NB4 (cell line): ENCODE measurements around the gene OPRL1.

Source experiments
- DNase-seq: peaks from one replicate; pipeline ENCODE4 v3.0.0; 2010; ENCODE audit warnings: low read depth
- H3K4me3 ChIP-seq: one replicate; pipeline ENCODE4 v1.5.1; 2011; ENCODE audit warnings: mild to moderate bottlenecking, low read depth, low read length, moderate library complexity
- MYC ChIP-seq: IDR thresholded peaks from 2 replicates; pipeline ENCODE4 v1.6.1; 2011; ENCODE audit warnings: low read depth, low read length
- POLR2A ChIP-seq: IDR thresholded peaks from 2 replicates; pipeline ENCODE4 v1.6.1; 2011; ENCODE audit warnings: mild to moderate bottlenecking; ENCODE audit not compliant: insufficient read length; ENCODE audit errors: extremely low read depth
- TF ChIP-seq, protein P1 (sequence below): IDR thresholded peaks from one replicate; pipeline ENCODE4 v1.5.1; 2012; ENCODE audit warnings: low read depth, low read length
- TF ChIP-seq, protein P2 (sequence below): IDR thresholded peaks from 2 replicates; pipeline ENCODE4 v1.6.1; 2011; ENCODE audit warnings: low read depth, low read length

OPRL1 gene

DNA sequence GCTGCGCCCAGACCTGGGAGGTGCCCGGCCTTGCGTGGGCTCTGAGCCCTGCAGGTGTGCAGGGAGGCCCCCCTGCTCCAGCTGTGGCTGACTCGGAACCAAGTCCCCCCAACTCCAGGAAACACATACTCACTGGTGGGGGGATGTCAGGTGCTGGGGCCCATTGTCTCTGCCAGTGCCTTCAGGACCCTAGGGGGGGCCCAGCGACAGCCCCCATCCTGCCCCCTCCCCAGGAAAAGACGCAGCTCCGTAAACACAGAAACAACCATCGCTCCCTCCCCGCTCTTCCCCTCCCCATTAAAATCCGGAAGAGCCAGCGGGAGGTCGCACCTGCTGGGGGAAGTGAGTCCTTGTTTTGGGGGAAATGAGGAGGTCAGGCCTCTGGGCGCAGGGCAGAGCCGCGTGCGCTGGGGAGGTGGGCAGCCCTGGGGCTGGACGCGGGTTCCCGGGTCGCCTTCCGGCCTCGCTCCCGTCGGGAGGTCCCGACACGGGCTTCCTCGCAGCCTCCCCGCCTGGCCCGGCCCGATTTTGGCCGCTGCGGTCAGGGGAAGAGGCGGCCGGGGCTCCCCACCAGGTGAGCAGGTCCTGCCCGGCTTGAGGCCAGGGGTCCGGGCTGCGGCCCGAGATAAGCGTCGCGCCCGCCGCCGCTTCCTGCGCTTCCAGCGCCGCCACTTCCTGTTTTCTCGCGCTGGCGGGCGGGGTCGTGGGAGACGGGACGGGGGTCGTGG lies 37.7 kb upstream of the OPRL1 start:
- H3K4me3 ChIP-seq, result peak overlapping the region; percentile 25
- TF ChIP-seq, protein P1, sequence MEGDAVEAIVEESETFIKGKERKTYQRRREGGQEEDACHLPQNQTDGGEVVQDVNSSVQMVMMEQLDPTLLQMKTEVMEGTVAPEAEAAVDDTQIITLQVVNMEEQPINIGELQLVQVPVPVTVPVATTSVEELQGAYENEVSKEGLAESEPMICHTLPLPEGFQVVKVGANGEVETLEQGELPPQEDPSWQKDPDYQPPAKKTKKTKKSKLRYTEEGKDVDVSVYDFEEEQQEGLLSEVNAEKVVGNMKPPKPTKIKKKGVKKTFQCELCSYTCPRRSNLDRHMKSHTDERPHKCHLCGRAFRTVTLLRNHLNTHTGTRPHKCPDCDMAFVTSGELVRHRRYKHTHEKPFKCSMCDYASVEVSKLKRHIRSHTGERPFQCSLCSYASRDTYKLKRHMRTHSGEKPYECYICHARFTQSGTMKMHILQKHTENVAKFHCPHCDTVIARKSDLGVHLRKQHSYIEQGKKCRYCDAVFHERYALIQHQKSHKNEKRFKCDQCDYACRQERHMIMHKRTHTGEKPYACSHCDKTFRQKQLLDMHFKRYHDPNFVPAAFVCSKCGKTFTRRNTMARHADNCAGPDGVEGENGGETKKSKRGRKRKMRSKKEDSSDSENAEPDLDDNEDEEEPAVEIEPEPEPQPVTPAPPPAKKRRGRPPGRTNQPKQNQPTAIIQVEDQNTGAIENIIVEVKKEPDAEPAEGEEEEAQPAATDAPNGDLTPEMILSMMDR, result no peak
- TF ChIP-seq, protein P2, sequence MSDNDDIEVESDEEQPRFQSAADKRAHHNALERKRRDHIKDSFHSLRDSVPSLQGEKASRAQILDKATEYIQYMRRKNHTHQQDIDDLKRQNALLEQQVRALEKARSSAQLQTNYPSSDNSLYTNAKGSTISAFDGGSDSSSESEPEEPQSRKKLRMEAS, result peak; percentile 40; the same call in 1 of the 2 replicates
- TF ChIP-seq POLR2A, result no peak
- TF ChIP-seq MYC, result peak; percentile 46; the same call in 1 of the 2 replicates
- peak; percentile 72 for DNase-seq

DNA sequence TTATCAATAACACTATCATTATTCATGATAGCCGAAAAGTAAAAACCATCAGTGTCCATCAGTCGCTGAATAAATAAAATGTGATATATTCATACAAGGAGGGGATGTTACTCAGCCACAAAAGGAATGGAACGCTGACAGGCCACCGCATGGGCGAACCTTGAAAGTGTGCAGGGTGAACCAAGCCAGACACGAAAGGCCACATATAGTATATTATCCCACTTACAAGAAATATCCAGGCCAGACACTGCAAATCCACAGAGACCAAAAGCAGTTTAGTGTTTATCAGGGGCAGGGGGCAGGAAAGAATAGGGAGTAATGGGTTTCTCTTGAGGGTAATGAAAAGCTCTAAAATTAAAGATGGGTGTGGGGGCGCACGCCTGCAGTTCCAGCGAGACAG lies 36.1 kb upstream of the OPRL1 start:
- no peak for DNase-seq
- TF ChIP-seq POLR2A (no peak), MYC (no peak)
- TF ChIP-seq, protein P2, result no peak
- TF ChIP-seq, protein P1, result no peak
- H3K4me3 ChIP-seq, result no peak overlapping the region

DNA sequence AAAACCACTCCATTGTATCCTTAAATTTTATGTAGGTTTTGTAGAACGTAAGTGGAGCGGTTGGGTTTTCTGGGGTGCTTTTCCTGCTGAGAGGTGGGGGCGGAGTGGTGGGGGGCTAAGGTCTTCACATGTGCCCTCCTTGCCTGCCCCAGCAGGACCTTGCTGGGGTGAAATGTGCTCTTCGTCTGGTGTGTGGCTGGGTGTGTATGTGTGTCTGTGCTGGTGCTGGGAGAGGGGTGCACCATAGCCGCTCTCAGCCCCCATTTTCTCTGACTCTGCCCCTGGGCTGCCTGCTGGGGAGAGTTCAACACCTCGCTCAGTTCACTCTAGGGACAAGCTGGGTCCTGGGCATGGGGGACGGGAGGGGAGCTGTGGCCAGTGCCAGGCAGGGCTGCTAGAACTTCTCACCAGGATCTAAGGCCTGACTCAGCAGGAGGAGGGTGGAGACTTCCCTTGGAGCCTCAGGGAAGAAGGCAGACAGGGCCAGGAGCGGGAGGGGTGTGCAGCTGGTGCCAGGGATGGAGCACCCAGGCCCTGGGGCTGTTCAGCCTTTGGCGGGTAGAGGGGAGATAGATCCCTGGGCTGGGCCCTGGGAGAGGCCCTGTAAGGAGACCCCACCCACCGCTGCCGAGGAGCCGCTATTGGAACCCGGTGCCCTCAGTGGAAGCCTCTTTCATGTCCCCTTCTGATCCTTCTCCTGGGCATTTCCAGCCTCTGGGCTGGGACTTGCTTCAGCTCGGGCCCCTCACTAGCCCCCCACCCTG lies 35.2 kb upstream of the OPRL1 start:
- TF ChIP-seq, protein P1, result no peak
- no peak for TF ChIP-seq POLR2A
- TF ChIP-seq MYC, result no peak
- TF ChIP-seq, protein P2, result no peak
- no peak overlapping the region for H3K4me3 ChIP-seq
- no peak for DNase-seq

DNA sequence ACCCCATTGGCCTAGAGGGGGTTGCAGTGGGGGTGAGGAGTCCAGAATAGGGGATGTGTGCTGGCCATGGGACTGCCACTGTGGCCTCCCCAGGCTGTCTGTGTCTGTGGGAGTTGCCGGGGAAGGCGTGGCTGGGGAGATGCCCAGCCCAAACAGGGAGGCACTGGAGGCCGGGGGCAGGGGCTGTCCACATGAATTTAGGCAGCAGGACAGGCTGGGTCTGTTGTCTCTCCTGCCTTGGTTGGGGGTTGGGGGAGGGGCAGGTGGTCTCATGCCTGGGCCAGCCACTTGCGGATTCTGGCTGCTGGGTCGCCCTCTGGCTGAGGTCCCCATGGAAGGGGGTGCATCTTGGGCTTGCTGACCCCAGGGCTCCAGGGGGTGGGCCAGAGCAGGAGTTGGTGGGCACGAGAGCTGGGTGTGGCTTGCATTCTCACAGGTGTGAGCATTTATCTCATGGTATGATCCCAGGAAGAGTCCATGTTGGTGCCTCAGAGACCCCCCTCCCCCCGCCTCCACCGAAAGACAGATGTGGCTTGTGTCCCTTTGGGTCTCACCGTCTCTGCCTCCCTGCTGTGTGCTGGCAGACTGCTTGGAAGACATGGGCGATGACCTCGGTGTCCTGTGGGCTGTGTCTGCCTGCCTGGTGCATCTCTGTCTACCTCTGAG lies 34.4 kb upstream of the OPRL1 start:
- no peak overlapping the region for H3K4me3 ChIP-seq
- no peak for TF ChIP-seq POLR2A
- TF ChIP-seq, protein P1, result no peak
- TF ChIP-seq, protein P2, result no peak
- no peak for TF ChIP-seq MYC
- peak; percentile 58 for DNase-seq

DNA sequence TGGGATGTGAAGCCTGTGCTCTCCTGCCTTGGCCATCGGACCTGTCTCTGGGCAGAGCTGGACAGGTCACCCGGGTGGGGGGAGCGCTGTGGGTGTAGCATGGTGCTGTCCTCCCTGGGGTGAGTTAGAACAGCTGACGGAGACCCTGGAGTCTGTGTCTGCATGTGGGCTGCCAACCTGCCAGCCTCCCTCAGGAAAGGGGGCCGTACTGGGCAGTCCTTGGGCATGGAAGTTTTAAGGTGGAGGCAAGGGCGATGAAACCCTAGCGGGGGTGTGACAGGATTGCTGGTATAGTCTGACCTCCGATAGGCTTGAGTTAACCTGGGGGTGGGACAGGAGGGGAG lies 32.9 kb upstream of the OPRL1 start:
- DNase-seq, result no peak
- H3K4me3 ChIP-seq, result no peak overlapping the region
- no peak for TF ChIP-seq POLR2A
- TF ChIP-seq, protein P2, result no peak
- TF ChIP-seq, protein P1, result no peak
- no peak for TF ChIP-seq MYC
